GM18858 (cell line): ENCODE data around the gene ZNF235.
A peak's percentile ranks its signal among the peaks of the same experiment; 100 is the strongest.
"Not testable (repeated sequence)": the region's sequence is repeated elsewhere in the genome, so short reads cannot be mapped to it uniquely, and the experiment has no call there.

Source experiments
- ATAC-seq: cut with Tn5 transposase; IDR thresholded peaks from one replicate; pipeline ENCODE4 v1.9.1; 2021; ENCODE audit not compliant: unreplicated experiment

ZNF235 gene

GRCh38 chr19:44304659-44305193, at the start of gene ZNF235:
Gene ZNF235 (minus strand): TSS chr19:44305025. CDS start chr19:44303404, 1,621 bp downstream.
- ATAC-seq = peak; percentile 85

- ATAC-seq = no peak
Observed at GRCh38 chr19:44346556-44346955, 41.7 kb upstream of the ZNF235 start.

DNA sequence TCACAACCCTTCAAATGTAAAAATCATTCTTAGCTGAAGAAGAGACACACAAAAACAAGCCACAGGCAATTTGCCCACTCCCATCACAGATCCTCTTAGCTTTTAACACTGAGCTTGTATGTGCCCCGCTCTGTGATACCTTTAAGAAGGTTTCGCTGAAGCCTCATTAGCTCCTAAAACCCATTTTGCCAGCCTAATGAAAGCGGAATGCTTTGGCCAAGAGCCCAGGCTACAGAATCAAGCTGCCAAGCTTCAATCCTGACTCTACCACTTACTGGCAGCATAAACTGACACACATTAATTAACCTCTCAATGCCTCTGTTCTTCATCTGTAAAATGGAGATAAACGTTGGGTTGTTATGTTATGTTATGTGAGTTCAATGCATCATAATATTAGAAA, 41.1 kb upstream of the ZNF235 start:
- ATAC-seq = no peak

GRCh38 chr19:44344255-44344654, 39.4 kb upstream of the ZNF235 start:
- ATAC-seq = no peak

- no peak for ATAC-seq
Observed at GRCh38 chr19:44341794-44342193, 37.0 kb upstream of the ZNF235 start.

DNA sequence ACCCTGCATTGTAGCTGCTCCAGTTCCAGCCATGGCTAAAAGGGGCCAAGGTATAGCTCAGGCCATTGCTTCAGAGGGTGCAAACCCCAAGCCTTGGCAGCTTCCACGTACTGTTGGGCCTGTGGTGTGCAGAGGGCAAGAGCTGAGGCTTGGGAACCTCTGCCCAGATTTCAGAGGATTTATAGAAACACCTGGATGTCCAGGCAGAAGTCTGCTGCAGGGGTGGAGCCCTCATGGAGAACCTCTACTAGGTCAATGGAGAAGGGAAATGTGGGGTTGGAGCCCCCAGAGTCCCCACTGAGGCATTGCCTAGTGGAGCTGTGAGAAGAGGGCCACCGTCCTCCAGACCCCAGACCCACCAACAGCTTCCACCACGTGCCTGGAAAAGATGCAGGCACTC, 29.8 kb upstream of the ZNF235 start:
- not testable (repeated sequence) for ATAC-seq

DNA sequence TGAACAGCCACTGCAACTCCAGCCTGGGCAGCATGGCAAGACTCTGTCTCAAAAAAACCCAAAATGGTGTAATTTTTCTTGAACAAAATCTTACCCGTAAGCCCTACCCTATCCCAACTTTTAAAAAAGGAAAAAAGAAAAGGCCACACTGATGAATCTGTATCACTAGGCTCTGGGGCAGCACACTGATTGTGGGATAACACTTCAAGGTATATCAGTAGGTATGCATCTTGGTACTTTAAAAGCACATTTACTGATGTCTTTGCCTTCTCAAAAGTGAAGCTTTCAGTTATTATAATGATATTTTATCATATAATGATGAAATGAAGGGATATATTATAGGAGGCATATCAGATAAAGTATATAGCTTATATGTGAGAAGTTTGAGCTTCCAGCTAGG, 27.3 kb upstream of the ZNF235 start:
- ATAC-seq = no peak

DNA sequence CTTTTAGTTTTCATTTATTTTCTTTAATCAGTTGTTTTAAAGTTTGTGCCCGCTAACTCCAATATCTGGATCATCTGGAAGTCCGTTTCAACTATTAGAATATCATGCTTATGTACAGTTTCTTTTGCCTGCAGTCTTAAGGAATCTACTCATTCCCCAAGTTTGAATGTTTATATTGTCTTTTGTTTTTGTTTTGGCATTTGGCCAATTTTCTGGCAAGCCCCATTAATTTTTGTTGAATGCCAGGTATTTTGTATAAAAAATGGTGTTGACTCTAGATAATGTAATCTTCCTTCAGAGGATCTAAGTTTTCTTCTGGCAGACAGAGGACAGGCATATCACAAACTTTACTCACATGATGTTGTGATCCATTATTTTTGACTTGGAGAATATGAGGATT, 11.1 kb upstream of the ZNF235 start:
- no peak for ATAC-seq

- ATAC-seq = no peak
Observed at GRCh38 chr19:44313231-44313630, 8.4 kb upstream of the ZNF235 start.

DNA sequence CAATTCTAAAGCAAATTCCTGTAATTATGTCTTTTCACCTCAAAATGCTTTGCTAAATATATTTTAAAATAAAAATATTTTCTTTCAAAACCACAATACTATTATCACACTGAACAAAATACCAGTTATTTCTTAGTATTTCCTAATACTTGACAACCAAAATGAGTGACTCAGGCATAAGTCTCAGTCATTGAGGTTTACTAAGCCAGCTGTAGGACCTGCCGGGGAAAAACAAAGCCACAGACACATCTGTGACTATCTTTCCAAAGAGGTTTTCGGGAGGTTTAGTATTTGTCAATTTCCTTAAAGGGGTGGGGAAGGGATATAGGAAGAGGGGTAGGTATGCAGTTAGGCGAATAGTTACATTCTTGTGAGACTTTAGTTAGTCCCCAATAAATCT, 3.2 kb upstream of the ZNF235 start:
- ATAC-seq = no peak

GRCh38 chr19:44306283-44306682, 1.5 kb upstream of the ZNF235 start:
- no peak for ATAC-seq

DNA sequence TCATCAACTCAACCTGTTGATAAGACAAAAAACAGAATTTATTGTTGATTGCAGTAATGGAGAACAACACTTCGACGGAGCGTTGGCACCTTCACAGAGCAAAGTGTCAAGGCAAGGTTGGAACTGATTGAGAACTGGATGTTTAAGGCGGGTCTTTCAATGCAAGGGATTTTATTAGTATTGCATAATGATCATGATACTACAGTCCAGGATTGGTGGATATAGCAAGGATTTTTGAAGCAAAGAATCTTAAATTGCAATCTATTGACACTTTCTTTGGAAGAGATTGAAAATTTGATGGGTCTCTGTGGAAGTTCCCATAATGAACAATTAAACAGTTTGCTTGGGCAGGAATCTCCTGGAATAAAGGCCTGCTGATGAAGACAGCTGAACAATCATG, 632 bp upstream of the ZNF235 start:
- no peak for ATAC-seq

DNA sequence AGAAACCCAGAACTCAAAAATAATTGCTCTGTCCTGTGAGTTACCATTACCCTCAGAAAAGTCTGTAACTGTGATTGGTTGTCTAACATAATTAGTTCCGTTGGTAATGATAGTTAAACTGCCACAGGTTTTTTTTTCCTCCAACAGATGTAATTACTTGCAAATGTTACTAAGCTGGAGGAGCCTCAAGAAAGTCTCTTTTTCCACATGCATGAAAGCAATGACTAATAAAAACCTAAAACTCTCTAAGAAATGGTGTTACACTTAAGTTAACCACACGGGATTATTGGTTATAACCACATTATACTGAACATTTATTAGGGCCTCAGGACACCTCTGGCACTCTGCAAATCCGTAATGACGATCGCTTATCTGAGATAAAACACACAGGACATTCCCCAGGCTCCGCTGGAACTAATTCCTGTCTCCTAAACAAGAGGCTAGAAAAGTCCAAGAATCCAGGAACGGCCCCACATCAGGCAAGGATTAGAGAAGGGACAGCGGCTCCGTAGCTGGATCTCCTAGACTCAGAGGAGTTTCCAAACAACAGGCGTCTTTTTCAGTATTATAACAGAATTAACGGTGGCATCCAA, 753 bp downstream of the ZNF235 start:
- no peak for ATAC-seq

GRCh38 chr19:44303320-44303719, 1.5 kb downstream of the ZNF235 start:
- ATAC-seq = no peak

GRCh38 chr19:44284968-44285367, 19.9 kb downstream of the ZNF235 start:
- ATAC-seq = no peak

GRCh38 chr19:44282846-44283245, 22.0 kb downstream of the ZNF235 start:
- ATAC-seq = no peak

- no peak for ATAC-seq
Observed at GRCh38 chr19:44280916-44281315, 23.9 kb downstream of the ZNF235 start.

DNA sequence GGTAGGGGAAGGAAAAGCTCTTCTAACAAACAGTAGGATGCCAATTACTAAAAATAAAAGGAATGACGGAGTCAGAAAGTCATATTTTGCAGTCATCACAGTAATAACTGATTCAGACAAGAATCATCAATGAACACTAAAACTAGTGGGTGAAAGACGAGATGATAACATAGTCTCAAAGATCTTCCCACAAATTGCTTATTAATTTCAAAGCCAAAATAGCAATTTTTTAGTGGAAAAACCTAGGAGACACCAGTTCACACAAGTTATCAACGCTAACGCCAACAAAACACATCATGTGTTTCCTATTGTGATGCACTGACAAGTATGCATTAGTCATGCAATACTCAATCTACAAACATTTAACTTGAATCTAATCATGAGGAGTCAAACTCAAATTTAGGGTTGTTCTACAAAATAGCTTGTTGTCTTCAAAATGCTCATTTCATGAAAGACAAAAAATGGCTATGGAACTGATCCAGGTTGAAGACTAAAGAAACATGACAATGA, 26.6 kb downstream of the ZNF235 start:
- no peak for ATAC-seq

DNA sequence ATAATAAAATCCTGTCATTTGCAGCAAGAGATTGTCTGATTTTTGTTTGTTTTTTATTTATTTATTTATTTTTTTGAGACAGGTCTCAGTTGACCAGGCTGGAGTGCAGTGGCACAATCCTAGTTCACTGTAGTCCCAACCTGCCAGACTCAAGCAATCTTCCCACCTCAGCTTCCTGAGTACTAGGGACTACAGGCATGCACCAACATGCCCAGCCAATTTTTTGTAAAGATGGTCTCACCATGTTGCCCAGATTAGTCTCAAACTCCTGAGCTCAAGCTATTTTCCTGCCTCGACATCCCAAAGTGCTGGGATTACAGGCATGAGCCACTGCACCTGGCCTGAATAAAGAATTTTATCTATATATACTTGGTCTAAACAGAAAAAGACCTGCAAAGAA, 27.5 kb downstream of the ZNF235 start:
- ATAC-seq = no peak

DNA sequence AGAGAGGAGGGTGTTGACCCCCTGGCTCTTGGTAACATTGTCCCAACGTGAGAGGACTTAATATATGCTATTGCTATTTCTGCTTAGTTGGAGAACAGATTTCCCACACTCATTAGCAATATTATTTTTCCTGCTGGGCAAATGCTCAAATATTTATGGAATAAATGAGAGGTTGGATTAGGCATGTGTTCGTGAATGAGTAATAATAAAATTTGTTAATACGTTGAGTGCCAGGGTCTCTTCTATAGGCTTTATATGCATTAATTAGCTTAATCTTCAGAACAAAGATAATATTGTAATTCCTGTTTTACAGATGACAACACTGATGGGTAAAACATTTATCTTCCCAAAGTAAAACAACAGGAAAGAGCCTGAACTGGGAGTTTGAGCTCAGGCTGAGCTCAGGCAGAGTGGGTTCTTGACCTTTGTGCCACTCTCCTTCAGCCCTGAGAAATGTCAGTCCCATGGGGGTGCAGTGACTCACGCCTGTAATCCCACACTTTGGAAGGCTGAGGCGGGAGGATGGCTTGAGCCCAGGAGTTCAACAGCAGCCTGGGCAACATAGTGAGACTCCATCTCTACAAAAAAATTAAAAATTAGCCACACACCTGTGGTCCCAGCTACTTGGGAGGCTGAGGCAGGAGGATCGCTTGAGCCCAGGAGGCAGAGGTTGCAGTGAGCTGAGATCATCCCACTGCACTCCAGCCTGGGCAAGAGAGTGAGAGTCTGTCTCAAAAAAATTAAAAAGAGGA, 44.0 kb downstream of the ZNF235 start:
- ATAC-seq = no peak

DNA sequence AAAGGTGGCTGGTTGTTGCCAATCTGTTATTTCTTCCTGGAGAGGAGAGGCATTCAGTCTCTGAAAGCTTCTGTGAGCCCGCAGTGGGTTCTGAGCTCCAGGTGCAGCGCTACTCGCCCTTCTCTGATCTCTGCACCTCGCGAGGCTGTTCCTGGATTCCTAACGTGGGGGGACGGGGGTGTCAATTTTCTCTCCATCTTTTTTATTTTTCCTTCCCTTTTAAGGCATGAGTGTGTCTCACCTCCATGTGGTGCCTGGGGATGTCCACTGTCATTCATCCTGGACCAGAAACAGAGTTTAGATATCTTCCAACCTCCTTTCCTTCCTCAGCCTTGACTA, 44.5 kb downstream of the ZNF235 start:
- ATAC-seq = no peak

GRCh38 chr19:44258835-44259413, 45.9 kb downstream of the ZNF235 start:
- no peak for ATAC-seq
